ENCODE measurements around the gene BMP7.
"Not testable (repeated sequence)": the region's sequence is repeated elsewhere in the genome, so short reads cannot be mapped to it uniquely, and the experiment has no call there.

BMP7 gene

GRCh38 chr20:57165427-57166004, 100.9 kb downstream of the BMP7 start:
- DNase-seq = no peak

GRCh38 chr20:57164872-57165271, 101.6 kb downstream of the BMP7 start:
- no peak for DNase-seq

- DNase-seq = no peak
Observed at GRCh38 chr20:57163041-57163440, 103.4 kb downstream of the BMP7 start.

- no peak for DNase-seq
Observed at GRCh38 chr20:57162362-57162652, 104.1 kb downstream of the BMP7 start.

GRCh38 chr20:57161478-57162361, 104.7 kb downstream of the BMP7 start:
- DNase-seq = no peak

GRCh38 chr20:57160985-57161384, 105.5 kb downstream of the BMP7 start:
- DNase-seq = no peak

GRCh38 chr20:57159945-57160610, 106.4 kb downstream of the BMP7 start:
- no peak for DNase-seq

GRCh38 chr20:57159193-57159851, 107.1 kb downstream of the BMP7 start:
- no peak for DNase-seq

- DNase-seq = no peak
Observed at GRCh38 chr20:57158474-57158873, 108.0 kb downstream of the BMP7 start.

- not testable (repeated sequence) for DNase-seq
Observed at GRCh38 chr20:57157787-57158186, 108.7 kb downstream of the BMP7 start.

GRCh38 chr20:57157106-57157691, 109.2 kb downstream of the BMP7 start:
- DNase-seq = no peak

GRCh38 chr20:57156011-57156729, 110.3 kb downstream of the BMP7 start:
- no peak for DNase-seq

- no peak for DNase-seq
Observed at GRCh38 chr20:57155415-57155814, 111.0 kb downstream of the BMP7 start.

- no peak for DNase-seq
Observed at GRCh38 chr20:57153238-57153905, 113.1 kb downstream of the BMP7 start.

- DNase-seq = no peak
Observed at GRCh38 chr20:57152557-57152956, 113.9 kb downstream of the BMP7 start.

GRCh38 chr20:57150559-57150958, 115.9 kb downstream of the BMP7 start:
- DNase-seq = no peak

GRCh38 chr20:57148263-57148662, 118.2 kb downstream of the BMP7 start:
- DNase-seq = no peak

GRCh38 chr20:57147185-57147584, 119.3 kb downstream of the BMP7 start:
- DNase-seq = no peak

GRCh38 chr20:57146155-57146554, 120.3 kb downstream of the BMP7 start:
- no peak for DNase-seq

- no peak for DNase-seq
Observed at GRCh38 chr20:57145089-57145631, 121.3 kb downstream of the BMP7 start.

GRCh38 chr20:57143173-57143572, 123.3 kb downstream of the BMP7 start:
- DNase-seq = no peak

GRCh38 chr20:57142667-57143066, 123.8 kb downstream of the BMP7 start:
- DNase-seq = no peak
